DMS153 treated with DMSO at 0.1 percent for 48 hours (cell line): ENCODE results near the gene UTP25.
"Not testable (repeated sequence)": the region's sequence is repeated elsewhere in the genome, so short reads cannot be mapped to it uniquely, and the experiment has no call there.

Experiments
- DNase-seq: peaks from one replicate; lab custom pipeline; 2025; ENCODE audit not compliant: unreplicated experiment; lab: John Stamatoyannopoulos, UW

The UTP25 gene

DNA sequence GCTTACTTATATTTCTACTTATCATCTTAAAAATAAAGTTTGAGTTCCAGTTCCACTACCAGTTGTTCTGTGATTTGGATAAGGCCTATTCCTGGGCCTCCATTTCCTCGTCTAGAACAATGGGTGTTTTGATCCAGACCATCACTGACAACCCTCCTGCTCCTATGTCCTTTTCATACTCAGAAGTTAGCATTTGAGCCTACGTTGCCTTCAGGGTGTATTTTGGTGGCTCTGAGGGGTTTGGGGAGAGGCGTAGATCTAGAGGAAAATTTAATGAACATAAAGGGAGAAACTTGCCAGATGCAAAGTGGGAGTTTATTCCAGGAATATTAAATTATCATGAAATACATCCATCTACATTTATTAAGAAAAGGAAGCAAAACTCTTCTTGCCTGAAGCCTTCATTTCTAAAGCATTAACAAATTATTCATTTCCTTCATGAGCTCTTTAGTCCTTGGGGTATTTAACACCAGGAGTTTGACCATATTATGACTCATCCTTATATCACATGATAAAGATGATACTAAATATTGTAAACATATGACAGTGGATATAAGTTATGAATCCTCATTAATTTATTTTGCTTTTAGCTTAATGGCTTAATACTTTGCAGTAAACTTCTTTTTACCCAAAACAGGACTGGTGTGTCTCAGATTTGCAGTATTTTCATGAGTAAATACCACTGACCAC is 63.0 kb downstream of the UTP25 start:
- DNase-seq: no peak

GRCh38 chr1:209893751-209894150 is 66.0 kb downstream of the UTP25 start:
- DNase-seq: no peak

DNA sequence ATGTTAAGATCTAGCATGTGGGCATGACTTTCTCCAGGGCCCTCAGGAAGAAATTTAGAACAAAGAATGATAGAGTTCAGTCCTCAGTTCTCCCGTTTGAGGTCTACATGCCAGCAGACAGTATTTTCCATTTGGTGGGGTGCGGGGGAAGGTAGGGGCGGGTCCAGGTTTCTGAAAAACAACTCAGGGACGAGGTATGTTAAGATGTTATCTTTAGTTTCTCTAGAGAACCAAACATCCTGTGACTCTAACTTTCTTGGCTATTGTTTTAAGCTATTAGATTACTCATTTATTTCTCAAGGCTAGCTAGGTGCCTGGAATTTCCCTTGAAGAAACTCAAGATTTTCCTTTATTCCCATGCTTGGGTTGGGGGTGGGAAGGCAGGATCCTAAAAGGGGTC is 67.9 kb downstream of the UTP25 start:
- DNase-seq: no peak

DNA sequence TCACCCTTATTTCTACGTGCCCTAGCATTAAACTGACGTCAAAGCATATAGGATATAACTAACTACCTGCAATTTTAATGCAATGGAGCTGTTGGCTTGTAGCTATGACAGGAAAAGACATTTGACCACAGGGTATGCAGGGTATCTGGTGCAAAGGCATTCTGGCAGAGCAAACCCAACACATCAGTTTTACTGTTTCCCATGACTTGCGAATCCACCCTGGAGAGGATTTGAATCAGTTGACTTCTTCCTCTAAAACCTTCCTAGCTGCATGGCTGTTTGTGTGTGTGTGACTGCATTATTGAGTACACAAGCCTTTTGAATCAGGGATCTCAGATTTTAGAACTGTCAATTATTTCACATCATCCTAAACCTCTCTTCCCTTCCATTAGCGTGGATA is 68.6 kb downstream of the UTP25 start:
- DNase-seq: no peak

- not testable (repeated sequence) for DNase-seq
Measured at GRCh38 chr1:209898271-209898670, 70.5 kb downstream of the UTP25 start.

DNA sequence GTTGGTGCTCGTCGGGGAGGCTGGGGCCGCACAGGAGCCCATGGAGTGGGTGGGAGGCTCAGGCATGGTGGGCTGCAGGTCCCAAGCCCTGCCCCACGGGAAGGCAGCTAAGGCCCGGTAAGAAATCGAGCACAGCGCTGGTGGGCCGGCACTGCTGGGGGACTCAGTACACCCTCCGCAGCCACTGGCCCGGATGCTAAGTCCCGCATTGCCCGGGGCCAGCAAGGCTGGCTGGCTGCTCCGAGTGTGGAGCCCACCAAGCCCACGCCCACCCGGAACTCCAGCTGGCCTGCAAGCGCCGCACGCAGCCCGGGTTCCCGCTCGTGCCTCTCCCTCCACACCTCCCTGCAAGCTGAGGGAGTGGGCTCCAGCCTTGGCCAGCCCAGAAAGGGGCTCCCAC is 71.1 kb downstream of the UTP25 start:
- not testable (repeated sequence) for DNase-seq

GRCh38 chr1:209899948-209900347 is 72.2 kb downstream of the UTP25 start:
- no peak for DNase-seq

DNA sequence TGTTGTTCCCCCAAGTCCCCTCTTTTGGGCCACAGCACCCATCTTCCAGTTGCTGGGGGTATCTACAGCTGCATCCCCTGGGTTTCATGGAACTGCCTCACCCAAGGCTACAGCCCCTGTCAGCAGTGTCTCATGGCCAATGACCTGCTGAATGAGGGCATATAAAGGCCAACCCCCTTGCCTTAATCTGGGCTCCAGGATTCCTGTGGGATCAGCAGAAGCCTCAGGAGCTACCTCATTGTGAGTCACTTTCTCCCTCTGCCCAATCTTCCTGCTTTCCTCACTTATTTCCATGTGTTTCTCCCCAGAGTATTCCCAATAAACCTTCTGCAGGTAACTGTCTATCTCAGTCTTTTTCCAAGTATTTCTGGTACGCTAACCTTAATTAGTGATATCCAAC is 73.0 kb downstream of the UTP25 start:
- no peak for DNase-seq

GRCh38 chr1:209901211-209901610 is 73.4 kb downstream of the UTP25 start:
- DNase-seq: no peak

GRCh38 chr1:209904774-209905173 is 77.0 kb downstream of the UTP25 start:
- not testable (repeated sequence) for DNase-seq
